ENCODE measurements around the gene STXBP5L. TPM values are rescaled to one million over a fixed set of nuclear protein-coding genes. Genes with fewer than 3 reads are reported as not detected.
A peak's percentile ranks its signal among the peaks of the same experiment; 100 is the strongest.
"Not testable (repeated sequence)": the region's sequence is repeated elsewhere in the genome, so short reads cannot be mapped to it uniquely, and the experiment has no call there.

The STXBP5L gene
- total RNA-seq, 6 experiments from 2014 or later, result 0.07 to 0.09 TPM; not detected in 4

GRCh38 chr3:121167374-121168139 is 259.6 kb downstream of the STXBP5L start:
- H3K4me1 Mint-ChIP-seq (ENCODE audit: low read depth), result peaks cover 6% of the 10 kb centered on the region; the same call in 1 of the 2 replicates
- DNase-seq, result no peak

GRCh38 chr3:121175083-121175482 is 267.1 kb downstream of the STXBP5L start:
- Mint-ChIP-seq H3K4me1 (ENCODE audit: low read depth) (no peaks in the 10 kb centered on the region), H3K27ac (no peak overlapping the region), H3K27me3 (ENCODE audit: insufficient read depth) (peaks cover 3% of the 10 kb centered on the region; the same call in 1 of the 2 replicates), H3K9me3 (no peaks in the 10 kb centered on the region), H3K4me3 (no peak overlapping the region), H3K36me3 (ENCODE audit: low read depth) (no peaks in the 10 kb centered on the region)
- DNase-seq, result peak; percentile 1
- no peak for TF ChIP-seq CTCF (IDR thresholded peaks at IDR 0.05)

More at GRCh38 chr3:121167374-121168139, 259.6 kb downstream of the STXBP5L start:
- Mint-ChIP-seq H3K27me3 (ENCODE audit: insufficient read depth) (peaks cover 7% of the 10 kb centered on the region), H3K36me3 (ENCODE audit: low read depth) (no peaks in the 10 kb centered on the region), H3K9me3 (no peaks in the 10 kb centered on the region; the same call in 1 of the 2 replicates), H3K27ac (no peak overlapping the region), H3K4me3 (no peak overlapping the region)
- TF ChIP-seq CTCF (IDR thresholded peaks at IDR 0.05), result no peak

- H3K27ac Mint-ChIP-seq; H3K36me3 Mint-ChIP-seq (ENCODE audit: low read depth); H3K4me1 Mint-ChIP-seq (ENCODE audit: low read depth); DNase-seq; H3K27me3 Mint-ChIP-seq (ENCODE audit: insufficient read depth); H3K4me3 Mint-ChIP-seq: not testable (repeated sequence)
- H3K9me3 Mint-ChIP-seq, result peaks cover 32% of the 10 kb centered on the region
Measured at GRCh38 chr3:121190626-121191025, 282.6 kb downstream of the STXBP5L start.

- Mint-ChIP-seq H3K4me1 (ENCODE audit: low read depth) (no peaks in the 10 kb centered on the region), H3K27ac (no peak overlapping the region), H3K4me3 (no peak overlapping the region), H3K36me3 (ENCODE audit: low read depth) (no peaks in the 10 kb centered on the region), H3K27me3 (ENCODE audit: insufficient read depth) (no peaks in the 10 kb centered on the region; the same call in 1 of the 2 replicates), H3K9me3 (peaks cover 9% of the 10 kb centered on the region; the same call in 1 of the 2 replicates)
- DNase-seq, result no peak
- no peak for TF ChIP-seq CTCF (IDR thresholded peaks at IDR 0.05)
Measured at GRCh38 chr3:121202573-121202972, 294.6 kb downstream of the STXBP5L start.

- DNase-seq, result no peak
- no peak for TF ChIP-seq CTCF (IDR thresholded peaks at IDR 0.05)
- H3K27me3 Mint-ChIP-seq (ENCODE audit: insufficient read depth), result peaks cover 2% of the 10 kb centered on the region; the same call in 1 of the 2 replicates
- no peak overlapping the region for H3K4me3 Mint-ChIP-seq
- no peak overlapping the region for H3K27ac Mint-ChIP-seq
- no peaks in the 10 kb centered on the region for H3K4me1 Mint-ChIP-seq (ENCODE audit: low read depth)
- H3K9me3 Mint-ChIP-seq, result no peaks in the 10 kb centered on the region
- H3K36me3 Mint-ChIP-seq (ENCODE audit: low read depth), result no peaks in the 10 kb centered on the region
Measured at GRCh38 chr3:121223116-121223515, 315.1 kb downstream of the STXBP5L start.

GRCh38 chr3:121228971-121229370 is 321.0 kb downstream of the STXBP5L start:
- Mint-ChIP-seq H3K27me3 (ENCODE audit: insufficient read depth) (no peaks in the 10 kb centered on the region; the same call in 1 of the 2 replicates), H3K27ac (no peak overlapping the region), H3K4me3 (no peak overlapping the region), H3K4me1 (ENCODE audit: low read depth) (peaks cover 11% of the 10 kb centered on the region), H3K9me3 (no peaks in the 10 kb centered on the region), H3K36me3 (ENCODE audit: low read depth) (no peaks in the 10 kb centered on the region)
- no peak for DNase-seq
- no peak for TF ChIP-seq CTCF (IDR thresholded peaks at IDR 0.05)

GRCh38 chr3:121230194-121230593 is 322.2 kb downstream of the STXBP5L start:
- peaks cover 11% of the 10 kb centered on the region for H3K4me1 Mint-ChIP-seq (ENCODE audit: low read depth)
- not testable (repeated sequence) for DNase-seq; H3K9me3 Mint-ChIP-seq; H3K4me3 Mint-ChIP-seq; H3K27me3 Mint-ChIP-seq (ENCODE audit: insufficient read depth); H3K36me3 Mint-ChIP-seq (ENCODE audit: low read depth); H3K27ac Mint-ChIP-seq

All from HFFc6 (cell line).